Keratinocyte (primary cell): Measurements from ENCODE around the gene MS4A2. TPM values are rescaled to one million over a fixed set of nuclear protein-coding genes. Genes with fewer than 3 reads are reported as not detected.
"Not testable (repeated sequence)": the region's sequence is repeated elsewhere in the genome, so short reads cannot be mapped to it uniquely, and the experiment has no call there.

ENCODE experiments used
- DNase-seq: peaks from one replicate; pipeline ENCODE4 v3.0.0-alpha.2; 2011; ENCODE audit warnings: low read depth, missing footprints, low spot score
- FAIRE-seq: peaks from 2 replicates; lab custom pipeline; 2011; peaks lifted over from hg19 to GRCh38; lab: Jason Lieb, UNC
- H2AFZ ChIP-seq: 2 replicates; pipeline ENCODE4 v1.6.0; 2012; ENCODE audit warnings: low read length, control low read depth, inconsistent platforms; ENCODE audit not compliant: control insufficient read depth
- H3K27ac ChIP-seq: 2 replicates; pipeline ENCODE4 v1.5.1; 2011; ENCODE audit warnings: low read length; ENCODE audit not compliant: control insufficient read depth, insufficient read depth
- H3K27me3 ChIP-seq: 3 replicates; pipeline ENCODE4 v1.6.0; 2011; ENCODE audit warnings: low read length; ENCODE audit not compliant: control insufficient read depth, insufficient read depth; ENCODE audit errors: extremely low read depth
- H3K36me3 ChIP-seq, 2 experiments: 2 replicates in 1 of 2; 3 replicates in 1 of 2; pipeline ENCODE4 v1.5.1; 2011; ENCODE audit warnings: low read length in 2 of 2, mild to moderate bottlenecking in 1 of 2; ENCODE audit not compliant: control insufficient read depth in 2 of 2, insufficient read depth in 2 of 2; ENCODE audit errors: extremely low read depth in 1 of 2
- H3K4me1 ChIP-seq: 3 replicates; pipeline ENCODE4 v1.5.1; 2011; ENCODE audit warnings: low read length; ENCODE audit not compliant: control insufficient read depth, insufficient read depth; ENCODE audit errors: extremely low read depth
- H3K4me2 ChIP-seq: 3 replicates; pipeline ENCODE4 v1.6.0; 2011; ENCODE audit warnings: low read depth, low read length; ENCODE audit not compliant: control insufficient read depth, insufficient read depth; ENCODE audit errors: extremely low read depth
- H3K4me3 ChIP-seq, 3 experiments: fragments of 200-600 bp in 1 of 3; sonication (generic) in 1 of 3; 2 replicates in 2 of 3; 3 replicates in 1 of 3; pipeline ENCODE4 v1.5.1; 2011 to 2016; ENCODE audit warnings: low read length in 3 of 3, mild to moderate bottlenecking in 3 of 3, control low read depth in 2 of 3, inconsistent platforms in 1 of 3, low read depth in 1 of 3, mixed read lengths in 1 of 3, mixed run types in 1 of 3, moderate library complexity in 1 of 3; ENCODE audit not compliant: control insufficient read depth in 2 of 3, insufficient read depth in 2 of 3; ENCODE audit errors: extremely low read depth in 1 of 3
- H3K79me2 ChIP-seq: 2 replicates; pipeline ENCODE4 v1.6.0; 2012; ENCODE audit warnings: low read length; ENCODE audit not compliant: control insufficient read depth, insufficient read depth
- H3K9ac ChIP-seq: 3 replicates; pipeline ENCODE4 v1.6.0; 2011; ENCODE audit warnings: low read length; ENCODE audit not compliant: control insufficient read depth, insufficient read depth; ENCODE audit errors: extremely low read depth
- H3K9me1 ChIP-seq: 3 replicates; pipeline ENCODE4 v1.6.0; 2011; ENCODE audit warnings: low read length; ENCODE audit not compliant: control insufficient read depth, insufficient read depth; ENCODE audit errors: extremely low read depth
- H3K9me3 ChIP-seq: 2 replicates; pipeline ENCODE4 v1.5.1; 2012; ENCODE audit warnings: low read depth, low read length; ENCODE audit not compliant: control insufficient read depth
- H4K20me1 ChIP-seq: 3 replicates; pipeline ENCODE4 v1.6.0; 2011; ENCODE audit warnings: low read length; ENCODE audit not compliant: control insufficient read depth, insufficient read depth; ENCODE audit errors: extremely low read depth
- EZH2 ChIP-seq: IDR thresholded peaks from one replicate; pipeline ENCODE4 v1.6.1; 2012; ENCODE audit warnings: inconsistent platforms, mild to moderate bottlenecking, low read length, moderate library complexity
- dilution Hi-C: fragments of 300-500 bp; cut with MboI; formaldehyde crosslinking; loops from one replicate; pipeline ENCODE4 v1.7.0; 2020; ENCODE audit warnings: low sequenced_read_pairs; ENCODE audit not compliant: extremely low pct_ligation_motif_present
- polyA plus RNA-seq, 5 experiments: library from polyadenylated mRNA; depleted of rRNA in 3 of 5; stranded (reverse) in 3 of 5; stranded (forward) in 1 of 5; unstranded in 1 of 5; fragments of >200 nt; gene quantifications; 1 replicate in 1 of 5; 2 replicates in 3 of 5; 3 replicates in 1 of 5; pipeline versions ENCODE4 v1.2.1 to v1.2.3, GENCODE V29; 2011 to 2012; ENCODE audit warnings: missing spikeins in 2 of 5, low read depth in 1 of 5, low replicate concordance in 1 of 5
- TF ChIP-seq, protein P1 (sequence below), 3 experiments: IDR thresholded peaks in 1 of 3; conservative IDR thresholded peaks in 1 of 3; optimal IDR thresholded peaks in 1 of 3; 2 replicates in 2 of 3; 3 replicates in 1 of 3; pipeline versions ENCODE3 to v1.5.1; 2011; ENCODE audit warnings: low read length in 3 of 3, mild to moderate bottlenecking in 3 of 3, moderate library complexity in 2 of 3, control low read depth in 1 of 3, inconsistent platforms in 1 of 3; ENCODE audit not compliant: insufficient read depth in 2 of 3; ENCODE audit errors: extremely low read depth in 1 of 3

MS4A2 gene
- polyA plus RNA-seq, 1 donor (not counting 4 experiments of a cell fraction or from before 2014, with no cell fraction given): not detected

DNA sequence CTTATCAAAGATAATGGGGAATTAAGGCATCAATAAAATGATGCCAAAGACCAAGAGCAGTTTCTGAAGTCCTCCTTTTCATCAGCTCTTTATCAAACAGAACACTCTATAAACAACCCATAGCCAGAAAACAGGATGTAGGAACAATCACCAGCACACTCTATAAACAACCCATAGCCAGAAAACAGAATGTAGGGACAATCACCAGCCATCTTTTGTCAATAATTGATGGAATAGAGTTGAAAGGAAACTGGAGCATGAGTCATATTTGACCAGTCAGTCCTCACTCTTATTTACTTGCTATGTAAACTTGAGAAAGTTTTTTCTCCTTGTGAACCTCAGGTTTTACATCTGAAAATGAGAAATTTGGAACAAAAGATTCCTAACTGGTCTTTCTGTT, 10.0 kb downstream of the MS4A2 start:
- Histone ChIP-seq H2AFZ (no peak overlapping the region), H3K9me3 (no peaks in the 10 kb centered on the region), H3K9me1 (no peaks in the 10 kb centered on the region), H3K9ac (no peak overlapping the region), H4K20me1 (no peaks in the 10 kb centered on the region), H3K4me1 (no peaks in the 10 kb centered on the region), H3K79me2 (no peaks in the 10 kb centered on the region), H3K4me2 (no peak overlapping the region), H3K36me3 (no peaks in the 10 kb centered on the region), H3K27me3 (no peaks in the 10 kb centered on the region), H3K27ac (no peak overlapping the region), H3K4me3 (no peak overlapping the region)
- DNase-seq (no peak), FAIRE-seq (no peak)
- TF ChIP-seq EZH2: no peak
- TF ChIP-seq, protein P1, sequence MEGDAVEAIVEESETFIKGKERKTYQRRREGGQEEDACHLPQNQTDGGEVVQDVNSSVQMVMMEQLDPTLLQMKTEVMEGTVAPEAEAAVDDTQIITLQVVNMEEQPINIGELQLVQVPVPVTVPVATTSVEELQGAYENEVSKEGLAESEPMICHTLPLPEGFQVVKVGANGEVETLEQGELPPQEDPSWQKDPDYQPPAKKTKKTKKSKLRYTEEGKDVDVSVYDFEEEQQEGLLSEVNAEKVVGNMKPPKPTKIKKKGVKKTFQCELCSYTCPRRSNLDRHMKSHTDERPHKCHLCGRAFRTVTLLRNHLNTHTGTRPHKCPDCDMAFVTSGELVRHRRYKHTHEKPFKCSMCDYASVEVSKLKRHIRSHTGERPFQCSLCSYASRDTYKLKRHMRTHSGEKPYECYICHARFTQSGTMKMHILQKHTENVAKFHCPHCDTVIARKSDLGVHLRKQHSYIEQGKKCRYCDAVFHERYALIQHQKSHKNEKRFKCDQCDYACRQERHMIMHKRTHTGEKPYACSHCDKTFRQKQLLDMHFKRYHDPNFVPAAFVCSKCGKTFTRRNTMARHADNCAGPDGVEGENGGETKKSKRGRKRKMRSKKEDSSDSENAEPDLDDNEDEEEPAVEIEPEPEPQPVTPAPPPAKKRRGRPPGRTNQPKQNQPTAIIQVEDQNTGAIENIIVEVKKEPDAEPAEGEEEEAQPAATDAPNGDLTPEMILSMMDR (optimal IDR thresholded peaks at IDR 0.05 in 1 of 3, IDR thresholded peaks at IDR 0.05 in 1 of 3, conservative IDR thresholded peaks at IDR 0.05 in 1 of 3; ENCODE audit: extremely low read depth in 1 of 3, insufficient read depth in 2 of 3, low read length in 3 of 3): no peak
- dilution Hi-C loops: no loop called here

DNA sequence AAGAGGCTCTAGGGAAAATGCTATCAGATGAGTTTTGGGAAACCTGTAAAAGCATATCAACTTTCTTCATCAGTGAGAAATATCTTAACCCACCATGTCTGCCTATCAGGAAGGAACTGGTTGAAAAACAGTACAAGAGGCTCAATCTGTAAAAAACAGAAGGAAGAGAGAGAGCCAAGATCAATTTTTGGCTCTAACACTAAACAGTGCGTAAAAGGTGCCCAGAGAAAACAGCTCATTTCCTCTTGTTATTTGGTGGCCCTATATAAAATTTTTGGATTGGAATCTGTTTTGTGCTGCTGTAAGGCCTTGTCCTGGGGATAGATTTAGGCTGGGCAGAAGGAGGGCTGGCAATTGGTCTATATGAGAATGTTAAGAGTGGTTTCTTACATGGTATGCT, 12.1 kb downstream of the MS4A2 start:
- no peaks in the 10 kb centered on the region for H3K4me1 ChIP-seq
- H3K9me3 ChIP-seq: no peaks in the 10 kb centered on the region
- H3K4me2 ChIP-seq: no peak overlapping the region
- no peak overlapping the region for H3K4me3 ChIP-seq
- no peaks in the 10 kb centered on the region for H3K36me3 ChIP-seq
- FAIRE-seq (no peak), DNase-seq (no peak)
- no peak overlapping the region for H2AFZ ChIP-seq
- dilution Hi-C loops: no loop called here
- no peaks in the 10 kb centered on the region for H3K9me1 ChIP-seq
- no peak for TF ChIP-seq EZH2
- TF ChIP-seq, protein P1 (optimal IDR thresholded peaks at IDR 0.05 in 1 of 3, IDR thresholded peaks at IDR 0.05 in 1 of 3, conservative IDR thresholded peaks at IDR 0.05 in 1 of 3; ENCODE audit: extremely low read depth in 1 of 3, insufficient read depth in 2 of 3, low read length in 3 of 3): no peak
- no peaks in the 10 kb centered on the region for H4K20me1 ChIP-seq
- H3K27ac ChIP-seq: no peak overlapping the region
- H3K79me2 ChIP-seq: no peaks in the 10 kb centered on the region
- no peak overlapping the region for H3K9ac ChIP-seq
- H3K27me3 ChIP-seq: no peaks in the 10 kb centered on the region

DNA sequence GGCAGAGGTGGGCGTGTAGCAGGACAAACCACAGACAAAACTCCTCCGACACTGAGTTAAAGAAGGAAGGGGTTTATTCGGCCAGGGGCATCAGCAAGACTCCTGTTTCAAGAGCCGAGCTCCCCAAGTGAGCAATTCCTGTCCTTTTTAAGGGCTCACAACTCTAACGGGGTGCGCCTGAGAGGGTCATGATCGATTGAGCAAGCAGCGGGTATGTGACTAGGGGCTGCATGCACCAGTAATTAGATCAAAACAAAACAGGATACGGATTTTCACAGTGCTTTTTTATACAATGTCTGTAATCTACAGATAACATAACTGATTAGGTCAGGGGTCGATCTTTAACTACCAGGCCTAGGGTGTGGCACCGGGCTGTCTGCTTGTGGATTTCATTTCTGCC, 12.9 kb downstream of the MS4A2 start:
- H3K4me1 ChIP-seq, H4K20me1 ChIP-seq, H3K9me1 ChIP-seq, H3K9me3 ChIP-seq, H3K36me3 ChIP-seq, H3K27ac ChIP-seq, H3K4me2 ChIP-seq, H2AFZ ChIP-seq, H3K9ac ChIP-seq, FAIRE-seq, DNase-seq, H3K79me2 ChIP-seq, dilution Hi-C loops, H3K4me3 ChIP-seq, H3K27me3 ChIP-seq: not testable (repeated sequence)

DNA sequence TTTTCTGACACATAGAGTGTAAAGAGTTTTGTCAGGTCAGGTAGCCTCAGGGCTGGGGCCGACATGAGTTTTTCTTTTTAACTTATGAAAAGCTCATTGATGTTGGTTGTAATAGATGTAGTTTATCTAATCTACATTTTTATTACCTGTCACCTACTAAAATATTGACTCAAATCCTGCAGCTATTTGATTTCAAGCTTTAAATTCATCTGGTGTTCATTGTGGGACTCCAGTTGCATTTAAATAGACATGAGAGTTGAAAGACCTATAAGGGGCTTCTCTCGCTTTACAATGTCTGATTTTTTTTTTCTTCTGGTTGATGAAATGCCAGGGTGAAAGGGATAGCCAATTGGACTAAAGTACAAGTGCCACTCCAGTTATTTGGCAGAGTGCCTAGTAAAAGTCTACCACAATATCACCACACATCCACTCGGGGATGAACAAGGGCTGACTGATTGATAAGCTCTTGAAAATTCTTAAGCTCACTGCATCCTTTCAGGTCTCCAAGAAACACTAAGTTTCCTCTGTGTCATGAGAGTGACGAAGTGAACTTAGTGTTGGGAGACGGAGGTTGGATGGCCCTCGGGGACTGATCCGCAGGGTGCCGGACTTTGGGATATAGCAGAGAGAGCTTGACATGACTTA, 16.1 kb downstream of the MS4A2 start:
- H3K27ac ChIP-seq, H3K4me3 ChIP-seq, H3K36me3 ChIP-seq, H3K79me2 ChIP-seq, H3K4me2 ChIP-seq, H3K9me1 ChIP-seq, FAIRE-seq, H3K9ac ChIP-seq, DNase-seq, H3K27me3 ChIP-seq, dilution Hi-C loops, H4K20me1 ChIP-seq, H2AFZ ChIP-seq, H3K9me3 ChIP-seq, H3K4me1 ChIP-seq: not testable (repeated sequence)
